ENCODE data around the gene MYADML2. TPM values are rescaled to one million over a fixed set of nuclear protein-coding genes. Genes with fewer than 3 reads are reported as not detected.
A peak's percentile ranks its signal among the peaks of the same experiment; 100 is the strongest.

Gene MYADML2
- total RNA-seq, 1 donor from 2014 or later, result not detected

DNA sequence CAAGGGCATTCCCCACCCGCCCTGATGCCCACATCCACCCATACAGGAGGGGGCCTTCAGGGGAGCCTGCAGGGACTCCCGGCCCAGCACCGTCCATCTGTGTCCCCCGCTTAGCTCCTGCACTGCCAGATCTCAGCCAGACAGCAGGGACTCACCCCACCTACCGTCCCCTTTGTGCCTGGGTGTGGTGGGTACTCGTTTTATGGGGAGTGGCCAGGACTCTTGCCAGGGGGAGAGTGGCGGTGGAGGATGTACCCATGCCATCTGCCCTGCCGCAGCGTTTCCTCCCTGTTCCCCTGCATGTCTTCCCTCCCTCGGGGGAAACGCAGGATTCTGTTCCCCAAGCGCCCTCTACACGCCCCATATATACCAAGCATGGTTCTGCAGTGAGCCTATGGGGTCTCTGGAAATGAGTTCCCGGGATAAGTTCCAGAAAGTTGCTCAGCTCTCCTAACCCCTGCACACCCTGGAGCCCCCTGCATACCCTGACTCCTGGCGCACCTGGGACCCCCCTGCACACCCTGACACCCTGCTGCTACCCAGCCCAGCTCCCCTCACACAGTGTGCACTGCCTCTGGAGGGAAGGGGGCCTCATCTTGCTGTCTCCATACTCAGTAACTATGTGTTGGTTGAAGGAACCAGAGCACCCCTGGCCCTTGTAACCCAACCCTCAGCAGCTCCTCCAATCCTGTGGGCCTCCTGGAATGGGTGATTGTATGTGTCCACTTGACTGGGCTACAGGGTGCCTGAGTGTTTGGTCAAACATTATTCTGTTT lies 15.3 kb downstream of the MYADML2 start:
- no peak for DNase-seq (ENCODE audit: low read depth, low spot score)
- H3K27me3 Mint-ChIP-seq (ENCODE audit: low read depth), result peaks cover 7% of the 10 kb centered on the region
- H3K9me3 Mint-ChIP-seq, result no peaks in the 10 kb centered on the region
- TF ChIP-seq, protein P1, sequence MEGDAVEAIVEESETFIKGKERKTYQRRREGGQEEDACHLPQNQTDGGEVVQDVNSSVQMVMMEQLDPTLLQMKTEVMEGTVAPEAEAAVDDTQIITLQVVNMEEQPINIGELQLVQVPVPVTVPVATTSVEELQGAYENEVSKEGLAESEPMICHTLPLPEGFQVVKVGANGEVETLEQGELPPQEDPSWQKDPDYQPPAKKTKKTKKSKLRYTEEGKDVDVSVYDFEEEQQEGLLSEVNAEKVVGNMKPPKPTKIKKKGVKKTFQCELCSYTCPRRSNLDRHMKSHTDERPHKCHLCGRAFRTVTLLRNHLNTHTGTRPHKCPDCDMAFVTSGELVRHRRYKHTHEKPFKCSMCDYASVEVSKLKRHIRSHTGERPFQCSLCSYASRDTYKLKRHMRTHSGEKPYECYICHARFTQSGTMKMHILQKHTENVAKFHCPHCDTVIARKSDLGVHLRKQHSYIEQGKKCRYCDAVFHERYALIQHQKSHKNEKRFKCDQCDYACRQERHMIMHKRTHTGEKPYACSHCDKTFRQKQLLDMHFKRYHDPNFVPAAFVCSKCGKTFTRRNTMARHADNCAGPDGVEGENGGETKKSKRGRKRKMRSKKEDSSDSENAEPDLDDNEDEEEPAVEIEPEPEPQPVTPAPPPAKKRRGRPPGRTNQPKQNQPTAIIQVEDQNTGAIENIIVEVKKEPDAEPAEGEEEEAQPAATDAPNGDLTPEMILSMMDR (conservative IDR thresholded peaks at IDR 0.05), result no peak
- no peaks in the 10 kb centered on the region for H3K36me3 Mint-ChIP-seq (ENCODE audit: low read depth)
- peaks cover 11% of the 10 kb centered on the region for H3K4me1 Mint-ChIP-seq
- no peak overlapping the region for H3K27ac Mint-ChIP-seq (ENCODE audit: unreplicated experiment)
- peak overlapping the region; percentile 77 for H3K4me3 Mint-ChIP-seq

DNA sequence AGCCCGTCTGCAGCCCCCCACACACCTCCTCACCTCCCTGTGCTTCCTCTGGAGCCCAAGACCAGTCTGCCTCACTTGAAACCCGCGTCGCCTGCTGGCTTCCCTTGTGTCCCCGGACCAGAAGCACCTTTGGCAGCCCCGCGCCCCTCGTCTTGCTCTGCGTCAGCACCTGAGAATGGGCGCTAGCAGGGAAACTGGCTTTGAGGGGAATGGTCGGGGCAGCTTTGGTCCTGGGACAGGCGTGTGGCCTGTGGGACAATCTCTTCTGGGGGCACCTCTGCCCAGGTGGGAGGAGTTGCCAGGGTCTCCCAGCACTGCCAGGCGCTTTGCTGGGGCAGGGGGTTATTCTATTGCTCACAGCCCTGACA lies 15.9 kb downstream of the MYADML2 start:
- TF ChIP-seq, protein P1 (conservative IDR thresholded peaks at IDR 0.05), result no peak
- H3K27ac Mint-ChIP-seq (ENCODE audit: unreplicated experiment), result no peak overlapping the region

GRCh38 chr17:81930142-81931125 lies 16.6 kb downstream of the MYADML2 start:
- DNase-seq (ENCODE audit: low read depth, low spot score), result no peak
- H3K9me3 Mint-ChIP-seq, result no peaks in the 10 kb centered on the region
- H3K36me3 Mint-ChIP-seq (ENCODE audit: low read depth), result no peaks in the 10 kb centered on the region
- peak overlapping the region; percentile 77 for H3K4me3 Mint-ChIP-seq
- TF ChIP-seq, protein P1 (conservative IDR thresholded peaks at IDR 0.05), result no peak
- H3K27ac Mint-ChIP-seq (ENCODE audit: unreplicated experiment), result no peak overlapping the region
- peaks cover 10% of the 10 kb centered on the region for H3K27me3 Mint-ChIP-seq (ENCODE audit: low read depth)
- peaks cover 10% of the 10 kb centered on the region for H3K4me1 Mint-ChIP-seq

More for the DNA sequence above, 15.9 kb downstream of the MYADML2 start:
- Mint-ChIP-seq H3K4me1 (peaks cover 11% of the 10 kb centered on the region), H3K9me3 (no peaks in the 10 kb centered on the region), H3K4me3 (peak overlapping the region; percentile 77), H3K27me3 (ENCODE audit: low read depth) (peaks cover 10% of the 10 kb centered on the region), H3K36me3 (ENCODE audit: low read depth) (no peaks in the 10 kb centered on the region)
- no peak for DNase-seq (ENCODE audit: low read depth, low spot score)

GRCh38 chr17:81929253-81930141 lies 17.5 kb downstream of the MYADML2 start:
- no peak for DNase-seq (ENCODE audit: low read depth, low spot score)
- TF ChIP-seq, protein P1 (conservative IDR thresholded peaks at IDR 0.05), result no peak
- peak overlapping the region; percentile 86 for H3K4me3 Mint-ChIP-seq
- peaks cover 10% of the 10 kb centered on the region for H3K4me1 Mint-ChIP-seq
- H3K27me3 Mint-ChIP-seq (ENCODE audit: low read depth), result peaks cover 10% of the 10 kb centered on the region
- H3K9me3 Mint-ChIP-seq, result no peaks in the 10 kb centered on the region
- H3K36me3 Mint-ChIP-seq (ENCODE audit: low read depth), result no peaks in the 10 kb centered on the region
- H3K27ac Mint-ChIP-seq (ENCODE audit: unreplicated experiment), result no peak overlapping the region
